Esophagus squamous epithelium (tissue), 5 donors: Measurements from ENCODE around the gene DUSP23. TPM values are rescaled to one million over a fixed set of nuclear protein-coding genes. Genes with fewer than 3 reads are reported as not detected.

Source experiments
- DNase-seq: peaks from one replicate; lab custom pipeline; 2025; lab: John Stamatoyannopoulos, UW
- H3K27ac ChIP-seq, 4 donors: fragments of 200-600 bp; sonication (generic); one replicate each; pipeline ENCODE4 v1.5.1; 2016 to 2019; ENCODE audit warnings: mild to moderate bottlenecking in 1 of 4
- H3K27me3 ChIP-seq, 4 donors: fragments of 200-600 bp; sonication (generic); 1 replicate in 3 of 4; 2 replicates in 1 of 4; pipeline versions ENCODE4 v1.5.1 to v1.6.0; 2017 to 2021; ENCODE audit warnings: antibody characterized with exemption in 1 of 4
- H3K36me3 ChIP-seq, 3 donors: fragments of 200-600 bp; sonication (generic); one replicate each; pipeline ENCODE4 v1.5.1; 2016 to 2019
- H3K4me1 ChIP-seq, 3 donors: fragments of 200-600 bp; sonication (generic); one replicate each; pipeline ENCODE4 v1.5.1; 2017 to 2019
- H3K4me3 ChIP-seq, 4 donors: fragments of 200-600 bp; sonication (generic); 1 replicate in 3 of 4; 2 replicates in 1 of 4; pipeline ENCODE4 v1.5.1; 2016 to 2019; ENCODE audit warnings: mild to moderate bottlenecking in 2 of 4, moderate library complexity in 1 of 4
- H3K9me3 ChIP-seq, 3 donors: fragments of 200-600 bp; sonication (generic); one replicate each; pipeline ENCODE4 v1.5.1; 2016 to 2019
- CTCF ChIP-seq, 6 experiments: fragments of 450-650 bp in 4 of 6; fragments of 200-600 bp in 2 of 6; sonication (generic) in 2 of 6; IDR thresholded peaks; one replicate each; pipeline ENCODE4 v1.5.1; 2016 to 2019; ENCODE audit warnings: antibody characterized with exemption in 6 of 6, mild to moderate bottlenecking in 4 of 6, moderate library complexity in 4 of 6
- POLR2A ChIP-seq, 4 donors: fragments of 450-650 bp; IDR thresholded peaks; one replicate each; pipeline ENCODE4 v1.6.1; 2017; ENCODE audit warnings: antibody characterized with exemption in 4 of 4, mild to moderate bottlenecking in 4 of 4, moderate library complexity in 3 of 4
- WGBS, 2 donors: methylation state at CpG; one replicate each; pipeline ENCODE4 v1.1.5; 2018; 5-methylcytosine and 5-hydroxymethylcytosine counted together
- intact Hi-C: fragments of 100-400 bp; cut with DNase I; formaldehyde crosslinking; loops from one replicate; pipeline ENCODE4 v1.15.0; 2022
- total RNA-seq, 4 donors: library from RNA; depleted of rRNA; stranded (reverse); fragments of >200 nt; gene quantifications; one replicate each; pipeline ENCODE4 v1.1.0, GENCODE V29; 2016
- donor health status: DM: yes; HTN: yes; CAD: no.

The DUSP23 gene
- total RNA-seq: 100 to 1,000 TPM in 1 of 4 donors, 10 to 100 TPM in 3; 65.2 to 103 (median 91.3) TPM

GRCh38 chr1:159780583-159781582 lies at the start of gene DUSP23:
Gene DUSP23, plus strand, starts transcription at chr1:159780962. Its CDS starts 139 bp downstream, at chr1:159781101.
- 0 to 3% methylated on average over 19 to 25 of the region's 88 CpGs for WGBS, 2 donors
- Histone ChIP-seq H3K27me3 (no peaks in the 10 kb centered on the region), H3K9me3 (no peaks in the 10 kb centered on the region), H3K36me3 (peaks cover 0 to 11% (median 0%) of the 10 kb centered on the region in 3 donors), H3K27ac (peak within 1 kb of the TSS; percentile 90 to 95 (median 91)), H3K4me3 (peak within 1 kb of the TSS; percentile 82 to 95 (median 91)), H3K4me1 (peaks cover 13 to 51% (median 19%) of the 10 kb centered on the region in 3 donors)
- TF ChIP-seq CTCF (IDR thresholded peaks at IDR 0.05): peak; percentile 83 to 98 (median 94)
- peak in 3 of 4 donors; percentile 61 to 89 (median 79) for TF ChIP-seq POLR2A (IDR thresholded peaks at IDR 0.05)
- intact Hi-C loops: loop anchor here (5.0 kb wide), 1 partner anchor 111 kb away; no protein-coding TSS in a partner anchor
- DNase-seq: peak; percentile 72

- no peaks in the 10 kb centered on the region for H3K9me3 ChIP-seq
- no peak for DNase-seq
- H3K4me3 ChIP-seq: no peak overlapping the region
- 60 to 61% methylated on average over 4 of the region's 4 CpGs for WGBS, 2 donors
- no peak overlapping the region for H3K27ac ChIP-seq
- no peaks in the 10 kb centered on the region for H3K27me3 ChIP-seq
- H3K36me3 ChIP-seq: no peaks in the 10 kb centered on the region
- TF ChIP-seq CTCF (IDR thresholded peaks at IDR 0.05) (no peak), POLR2A (IDR thresholded peaks at IDR 0.05) (no peak)
- no peaks in the 10 kb centered on the region for H3K4me1 ChIP-seq
- intact Hi-C loops: no loop called here
Measured at GRCh38 chr1:159737238-159737916, 43.4 kb upstream of the DUSP23 start.

- 68 to 75% methylated on average over 5 of the region's 5 CpGs for WGBS, 2 donors
- Histone ChIP-seq H3K9me3 (no peaks in the 10 kb centered on the region), H3K4me1 (no peaks in the 10 kb centered on the region), H3K27ac (no peak overlapping the region), H3K36me3 (no peaks in the 10 kb centered on the region), H3K4me3 (no peak overlapping the region), H3K27me3 (no peaks in the 10 kb centered on the region)
- TF ChIP-seq CTCF (IDR thresholded peaks at IDR 0.05): no peak
- no peak for TF ChIP-seq POLR2A (IDR thresholded peaks at IDR 0.05)
- DNase-seq: no peak
- intact Hi-C loops: no loop called here
Measured at GRCh38 chr1:159743651-159744410, 36.9 kb upstream of the DUSP23 start.

- no peaks in the 10 kb centered on the region for H3K27me3 ChIP-seq
- H3K4me1 ChIP-seq: peaks cover 0 to 4% (median 2%) of the 10 kb centered on the region in 3 donors
- no peaks in the 10 kb centered on the region for H3K36me3 ChIP-seq
- TF ChIP-seq POLR2A (IDR thresholded peaks at IDR 0.05) (no peak), CTCF (IDR thresholded peaks at IDR 0.05) (no peak)
- no peak for DNase-seq
- no peaks in the 10 kb centered on the region for H3K9me3 ChIP-seq
- 51 to 58% methylated on average over 3 of the region's 3 CpGs for WGBS, 2 donors
- intact Hi-C loops: no loop called here
- no peak overlapping the region for H3K4me3 ChIP-seq
- H3K27ac ChIP-seq: no peak overlapping the region
Measured at GRCh38 chr1:159746666-159747065, 34.1 kb upstream of the DUSP23 start.
